Measurements from ENCODE around the gene DNAJC30. TPM values are rescaled to one million over a fixed set of nuclear protein-coding genes. Genes with fewer than 3 reads are reported as not detected.

Gene DNAJC30
- polyA plus RNA-seq, 2 donors: 3.9 to 6.1 TPM

DNA sequence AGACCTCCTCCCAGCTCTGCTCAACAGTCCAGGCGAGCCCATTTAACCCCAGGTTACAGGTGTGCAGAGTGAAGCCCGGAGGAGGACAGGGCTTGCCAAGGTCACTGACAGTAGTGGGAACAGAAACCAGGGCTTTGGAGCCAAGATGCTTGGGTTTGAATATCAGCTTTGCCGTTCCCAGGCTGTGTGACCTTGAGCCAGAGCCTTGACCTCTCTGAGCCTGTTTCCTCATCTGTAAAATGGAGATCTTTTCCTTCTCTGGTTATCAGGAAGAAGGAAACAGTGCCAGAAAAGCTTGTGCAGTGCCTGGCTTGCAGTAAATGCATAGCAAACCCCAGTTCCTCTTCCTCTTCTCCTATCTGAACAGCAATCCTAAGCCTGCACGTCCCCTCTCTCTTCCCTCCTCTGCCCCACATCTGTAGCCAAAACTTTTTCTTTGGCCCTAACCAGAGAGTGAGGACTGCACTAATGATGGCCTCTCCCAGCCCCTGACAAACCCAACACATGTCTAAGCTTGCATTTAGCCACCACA, 37.5 kb downstream of the DNAJC30 start:
- no peak overlapping the region for H3K4me3 ChIP-seq (ENCODE audit: low read depth in 1 of 2, low read length in 2 of 2)
- H3K36me3 ChIP-seq (ENCODE audit: control insufficient read depth in 2 of 2, insufficient read depth in 2 of 2, low read length in 1 of 2): no peaks in the 10 kb centered on the region
- H3K27ac ChIP-seq (ENCODE audit: low read depth in 2 of 2, low read length in 1 of 2): no peak overlapping the region
- H3K27me3 ChIP-seq (ENCODE audit: control insufficient read depth in 1 of 2, insufficient read depth in 2 of 2, low read length in 2 of 2): peaks cover 0 to 5% of the 10 kb centered on the region in 2 donors
- peaks cover 3% of the 10 kb centered on the region in 2 donors for H3K4me1 ChIP-seq (ENCODE audit: control insufficient read depth in 2 of 2, insufficient read depth in 2 of 2, low read length in 1 of 2)
- 35 to 43% methylated on average over 4 of the region's 4 CpGs for WGBS, 2 donors
- H3K9me3 ChIP-seq (ENCODE audit: control insufficient read depth in 2 of 2, insufficient read depth in 1 of 2, low read depth in 1 of 2, low read length in 1 of 2): peaks cover 0 to 7% of the 10 kb centered on the region in 2 donors

DNA sequence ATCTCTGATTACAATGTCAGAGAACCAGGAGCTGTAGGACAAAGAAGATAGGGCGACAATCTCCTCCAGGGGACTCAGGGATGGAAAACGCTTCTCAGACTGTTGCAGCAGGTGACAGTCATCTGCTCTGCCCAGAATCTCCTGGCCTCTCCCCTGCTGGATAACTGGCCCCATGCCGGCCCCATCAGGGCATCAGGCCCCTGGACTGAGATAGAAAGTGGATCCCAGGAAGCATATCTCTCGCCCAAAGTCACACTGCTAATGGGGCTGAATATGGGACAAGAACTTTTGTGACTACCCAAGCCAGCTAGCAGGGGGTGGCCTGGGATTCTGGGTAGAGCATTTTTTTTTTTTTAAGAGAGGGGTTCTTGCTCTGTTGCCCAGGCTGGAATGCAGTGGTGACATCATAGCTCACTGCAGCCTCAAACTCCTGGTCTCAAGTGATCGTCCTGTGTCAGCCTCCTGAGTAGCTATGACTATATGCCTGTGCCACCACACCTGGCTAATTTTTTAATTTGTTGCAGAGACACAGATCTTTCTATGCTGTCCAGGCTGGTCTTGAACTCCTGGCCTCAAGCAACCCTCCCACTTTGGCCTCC, 38.5 kb downstream of the DNAJC30 start:
- WGBS, 2 donors: 68 to 73% methylated on average over 5 of the region's 5 CpGs
- Histone ChIP-seq H3K4me1 (ENCODE audit: control insufficient read depth in 2 of 2, insufficient read depth in 2 of 2, low read length in 1 of 2) (peaks cover 3% of the 10 kb centered on the region in 2 donors), H3K4me3 (ENCODE audit: low read depth in 1 of 2, low read length in 2 of 2) (no peak overlapping the region), H3K9me3 (ENCODE audit: control insufficient read depth in 2 of 2, insufficient read depth in 1 of 2, low read depth in 1 of 2, low read length in 1 of 2) (peaks cover 0 to 7% of the 10 kb centered on the region in 2 donors), H3K27me3 (ENCODE audit: control insufficient read depth in 1 of 2, insufficient read depth in 2 of 2, low read length in 2 of 2) (peaks cover 0 to 5% of the 10 kb centered on the region in 2 donors), H3K27ac (ENCODE audit: low read depth in 2 of 2, low read length in 1 of 2) (no peak overlapping the region), H3K36me3 (ENCODE audit: control insufficient read depth in 2 of 2, insufficient read depth in 2 of 2, low read length in 1 of 2) (no peaks in the 10 kb centered on the region)

DNA sequence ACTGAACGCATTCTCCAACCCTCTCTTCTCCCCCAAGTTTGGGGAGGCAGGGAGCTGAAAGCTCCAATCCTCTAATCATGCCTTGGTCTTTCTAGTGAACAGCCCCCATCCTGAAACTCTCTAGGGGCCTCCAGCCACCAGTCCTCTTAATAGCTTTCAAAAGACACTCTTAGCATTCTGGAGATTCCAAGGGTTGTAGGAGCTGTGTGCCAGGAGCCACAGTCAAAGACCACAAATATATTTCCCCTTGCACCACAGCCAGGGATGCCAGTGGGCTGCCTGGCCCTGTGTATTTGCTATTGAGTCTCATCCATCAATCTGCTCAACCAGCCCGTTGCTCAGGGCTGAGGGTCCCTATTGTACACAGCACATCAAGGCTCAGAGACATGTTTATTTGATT, 40.4 kb downstream of the DNAJC30 start:
- no peaks in the 10 kb centered on the region for H3K36me3 ChIP-seq (ENCODE audit: control insufficient read depth in 2 of 2, insufficient read depth in 2 of 2, low read length in 1 of 2)
- H3K4me1 ChIP-seq (ENCODE audit: control insufficient read depth in 2 of 2, insufficient read depth in 2 of 2, low read length in 1 of 2): peaks cover 1% of the 10 kb centered on the region in 2 donors
- peaks cover 0 to 3% of the 10 kb centered on the region in 2 donors for H3K27me3 ChIP-seq (ENCODE audit: control insufficient read depth in 1 of 2, insufficient read depth in 2 of 2, low read length in 2 of 2)
- no peak overlapping the region for H3K27ac ChIP-seq (ENCODE audit: low read depth in 2 of 2, low read length in 1 of 2)
- 50 to 55% methylated on average over 2 of the region's 2 CpGs for WGBS, 2 donors
- no peak overlapping the region for H3K4me3 ChIP-seq (ENCODE audit: low read depth in 1 of 2, low read length in 2 of 2)
- H3K9me3 ChIP-seq (ENCODE audit: control insufficient read depth in 2 of 2, insufficient read depth in 1 of 2, low read depth in 1 of 2, low read length in 1 of 2): peaks cover 0 to 7% of the 10 kb centered on the region in 2 donors

DNA sequence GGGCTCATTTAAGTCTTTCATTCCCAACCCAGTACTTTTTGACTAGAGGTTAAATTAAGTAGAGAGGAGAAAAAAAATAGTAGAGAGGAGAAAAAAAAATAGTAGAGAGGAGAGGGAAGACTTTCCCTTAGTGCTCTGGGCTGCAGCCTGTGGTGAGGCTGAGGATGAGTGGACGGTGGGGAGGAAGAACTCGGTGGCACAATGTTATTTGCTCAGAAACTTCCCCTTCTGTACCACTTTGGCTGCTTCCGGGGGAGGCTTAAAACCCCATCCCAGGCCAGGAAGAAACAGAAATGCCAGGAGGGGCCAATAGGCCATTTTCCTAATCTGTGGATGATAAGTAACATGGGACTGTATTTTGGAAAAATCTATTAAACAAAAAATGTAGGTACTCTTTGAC, 44.3 kb downstream of the DNAJC30 start:
- Histone ChIP-seq H3K27ac (ENCODE audit: low read depth in 2 of 2, low read length in 1 of 2) (no peak overlapping the region), H3K4me3 (ENCODE audit: low read depth in 1 of 2, low read length in 2 of 2) (no peak overlapping the region), H3K27me3 (ENCODE audit: control insufficient read depth in 1 of 2, insufficient read depth in 2 of 2, low read length in 2 of 2) (no peaks in the 10 kb centered on the region), H3K36me3 (ENCODE audit: control insufficient read depth in 2 of 2, insufficient read depth in 2 of 2, low read length in 1 of 2) (no peaks in the 10 kb centered on the region), H3K9me3 (ENCODE audit: control insufficient read depth in 2 of 2, insufficient read depth in 1 of 2, low read depth in 1 of 2, low read length in 1 of 2) (peaks cover 0 to 7% of the 10 kb centered on the region in 2 donors), H3K4me1 (ENCODE audit: control insufficient read depth in 2 of 2, insufficient read depth in 2 of 2, low read length in 1 of 2) (no peaks in the 10 kb centered on the region)
- WGBS, 2 donors: 68 to 70% methylated on average over 3 of the region's 3 CpGs

DNA sequence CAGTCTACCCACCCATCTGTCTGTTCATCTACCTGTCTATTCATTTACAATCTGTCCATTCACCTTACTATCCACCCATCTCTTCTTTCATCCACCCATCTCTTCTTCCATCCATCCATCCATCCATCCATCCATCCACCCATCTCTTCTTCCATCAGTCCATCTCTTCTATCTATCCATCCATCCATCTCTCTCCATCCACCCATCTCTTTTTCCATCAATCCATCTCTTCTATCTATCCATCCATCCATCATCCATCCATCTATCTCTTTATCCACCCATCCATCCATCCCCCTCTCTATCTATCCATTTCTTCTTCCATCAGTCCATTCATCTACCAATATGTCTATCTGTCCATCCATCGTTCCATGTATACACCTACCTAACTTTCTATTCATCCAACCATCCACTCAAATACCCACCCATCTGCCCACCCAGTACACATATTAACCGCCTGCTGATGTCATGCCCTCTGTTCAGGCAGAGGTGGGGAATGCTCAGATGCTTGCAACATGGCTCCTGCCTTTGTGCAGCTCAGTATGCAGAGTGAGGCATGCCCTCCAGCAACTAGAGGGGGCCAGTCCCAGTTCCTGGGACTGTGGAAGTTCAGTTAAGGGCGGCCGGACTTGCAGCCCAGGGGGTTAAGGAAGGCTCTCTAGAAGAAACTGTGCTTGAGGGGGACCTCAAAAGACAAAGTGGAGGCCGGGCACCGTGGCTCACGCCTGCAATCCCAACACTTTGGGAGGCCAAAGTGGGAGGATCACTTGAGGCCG, 47.6 kb downstream of the DNAJC30 start:
- Histone ChIP-seq H3K9me3 (ENCODE audit: control insufficient read depth in 2 of 2, insufficient read depth in 1 of 2, low read depth in 1 of 2, low read length in 1 of 2) (no peaks in the 10 kb centered on the region), H3K4me1 (ENCODE audit: control insufficient read depth in 2 of 2, insufficient read depth in 2 of 2, low read length in 1 of 2) (no peaks in the 10 kb centered on the region), H3K36me3 (ENCODE audit: control insufficient read depth in 2 of 2, insufficient read depth in 2 of 2, low read length in 1 of 2) (no peaks in the 10 kb centered on the region), H3K27ac (ENCODE audit: low read depth in 2 of 2, low read length in 1 of 2) (no peak overlapping the region), H3K4me3 (ENCODE audit: low read depth in 1 of 2, low read length in 2 of 2) (no peak overlapping the region), H3K27me3 (ENCODE audit: control insufficient read depth in 1 of 2, insufficient read depth in 2 of 2, low read length in 2 of 2) (no peaks in the 10 kb centered on the region)
- WGBS, 2 donors: 76 to 77% methylated on average over 8 of the region's 8 CpGs

DNA sequence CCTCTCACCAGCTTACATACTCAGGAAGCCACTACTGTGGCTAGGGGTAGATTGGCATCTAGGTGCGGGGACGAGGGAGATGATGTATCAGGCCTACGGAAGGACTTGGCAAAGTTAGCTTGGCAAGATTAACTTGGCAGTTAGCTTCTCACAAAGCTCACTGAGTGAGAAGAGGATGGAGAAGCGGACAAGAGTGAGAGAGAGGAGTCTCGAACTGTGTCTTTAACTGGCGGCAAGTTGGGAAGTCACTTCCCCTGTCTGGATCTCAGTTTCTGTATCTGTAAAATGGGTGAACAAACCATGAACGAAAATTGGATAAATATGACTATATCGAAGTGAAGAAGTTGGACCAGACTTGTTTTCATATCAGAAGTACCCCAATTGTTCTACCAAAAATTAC, 49.4 kb downstream of the DNAJC30 start:
- Histone ChIP-seq H3K27me3 (ENCODE audit: control insufficient read depth in 1 of 2, insufficient read depth in 2 of 2, low read length in 2 of 2) (no peaks in the 10 kb centered on the region), H3K9me3 (ENCODE audit: control insufficient read depth in 2 of 2, insufficient read depth in 1 of 2, low read depth in 1 of 2, low read length in 1 of 2) (no peaks in the 10 kb centered on the region), H3K27ac (ENCODE audit: low read depth in 2 of 2, low read length in 1 of 2) (no peak overlapping the region), H3K4me1 (ENCODE audit: control insufficient read depth in 2 of 2, insufficient read depth in 2 of 2, low read length in 1 of 2) (no peaks in the 10 kb centered on the region), H3K4me3 (ENCODE audit: low read depth in 1 of 2, low read length in 2 of 2) (no peak overlapping the region), H3K36me3 (ENCODE audit: control insufficient read depth in 2 of 2, insufficient read depth in 2 of 2, low read length in 1 of 2) (no peaks in the 10 kb centered on the region)
- WGBS, 2 donors: 81 to 84% methylated on average over 8 of the region's 8 CpGs

DNA sequence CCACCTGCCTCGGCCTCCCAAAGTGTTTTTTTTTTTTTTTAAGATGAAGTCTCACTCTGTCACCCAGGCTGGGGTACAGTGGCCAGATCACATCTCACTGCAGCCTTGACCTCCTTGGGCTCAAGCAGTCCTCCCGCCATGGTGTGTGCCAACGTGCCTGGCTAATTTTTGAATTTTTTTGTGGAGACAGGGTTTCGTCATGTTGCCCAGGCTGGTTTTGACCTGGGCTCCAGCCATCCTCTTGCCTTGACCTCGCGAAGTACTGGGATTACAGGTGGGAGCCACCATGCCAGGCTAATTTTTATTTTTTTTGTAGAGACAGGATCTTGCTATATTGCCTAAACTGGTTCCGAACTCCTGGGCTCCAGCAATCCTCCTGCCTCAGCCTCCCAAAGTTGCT, 49.9 kb downstream of the DNAJC30 start:
- H3K27me3 ChIP-seq (ENCODE audit: control insufficient read depth in 1 of 2, insufficient read depth in 2 of 2, low read length in 2 of 2): no peaks in the 10 kb centered on the region

DNA sequence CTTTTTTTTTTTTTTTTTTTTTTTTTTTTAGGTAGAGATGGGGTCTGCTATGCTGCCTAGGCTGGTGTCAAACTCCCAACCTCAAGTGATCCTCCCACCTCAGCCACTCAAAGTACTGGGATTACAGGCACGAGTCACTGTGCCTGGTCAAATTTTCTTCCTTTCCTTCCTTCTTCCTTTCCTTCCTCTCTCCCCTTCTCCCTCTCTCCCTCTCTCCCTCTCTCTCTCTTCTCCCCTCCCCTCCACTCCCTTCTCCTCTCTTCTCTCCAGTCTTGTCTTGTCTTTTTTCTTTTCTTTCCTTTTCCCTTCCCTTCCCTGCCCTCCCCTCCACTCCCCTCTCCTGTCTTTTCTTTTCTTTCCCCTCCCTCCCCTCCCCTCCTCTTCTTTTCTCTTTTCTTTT, 51.7 kb downstream of the DNAJC30 start:
- Histone ChIP-seq H3K27me3 (ENCODE audit: control insufficient read depth in 1 of 2, insufficient read depth in 2 of 2, low read length in 2 of 2) (no peaks in the 10 kb centered on the region), H3K4me3 (ENCODE audit: low read depth in 1 of 2, low read length in 2 of 2) (no peak overlapping the region), H3K36me3 (ENCODE audit: control insufficient read depth in 2 of 2, insufficient read depth in 2 of 2, low read length in 1 of 2) (no peaks in the 10 kb centered on the region), H3K4me1 (ENCODE audit: control insufficient read depth in 2 of 2, insufficient read depth in 2 of 2, low read length in 1 of 2) (no peaks in the 10 kb centered on the region), H3K27ac (ENCODE audit: low read depth in 2 of 2, low read length in 1 of 2) (no peak overlapping the region), H3K9me3 (ENCODE audit: control insufficient read depth in 2 of 2, insufficient read depth in 1 of 2, low read depth in 1 of 2, low read length in 1 of 2) (no peaks in the 10 kb centered on the region)
- WGBS, 2 donors: 10 to 40% methylated on average over 1 of the region's 1 CpG

More for the DNA sequence above, 49.9 kb downstream of the DNAJC30 start:
- no peaks in the 10 kb centered on the region for H3K9me3 ChIP-seq (ENCODE audit: control insufficient read depth in 2 of 2, insufficient read depth in 1 of 2, low read depth in 1 of 2, low read length in 1 of 2)
- WGBS, 2 donors: 83 to 90% methylated on average over 7 of the region's 7 CpGs
- no peaks in the 10 kb centered on the region for H3K36me3 ChIP-seq (ENCODE audit: control insufficient read depth in 2 of 2, insufficient read depth in 2 of 2, low read length in 1 of 2)
- H3K4me1 ChIP-seq (ENCODE audit: control insufficient read depth in 2 of 2, insufficient read depth in 2 of 2, low read length in 1 of 2): no peaks in the 10 kb centered on the region
- no peak overlapping the region for H3K4me3 ChIP-seq (ENCODE audit: low read depth in 1 of 2, low read length in 2 of 2)
- H3K27ac ChIP-seq (ENCODE audit: low read depth in 2 of 2, low read length in 1 of 2): no peak overlapping the region

Data from esophagus (tissue), 2 donors.